Left lung (tissue), 10 donors: ENCODE results near the gene PGC. TPM values are rescaled to one million over a fixed set of nuclear protein-coding genes. Genes with fewer than 3 reads are reported as not detected.

Source experiments
- ATAC-seq: fragments of 200-7000 bp; cut with Tn5 transposase; one replicate; pipeline ENCODE4 v1.9.1; 2020; ENCODE audit warnings: moderate library complexity
- DNase-seq, 4 donors: peaks; one replicate each; pipeline ENCODE4 v3.0.0-alpha.2; 2013 to 2020
- H3K27ac ChIP-seq, 2 donors: fragments of 200-600 bp; sonication (generic) in 1 of 2; one replicate each; pipeline versions ENCODE4 v1.5.0 to v1.8.0; 2020 to 2021
- H3K27me3 ChIP-seq, 2 donors: fragments of 200-600 bp; sonication (generic) in 1 of 2; one replicate each; pipeline versions ENCODE4 v1.5.0 to v1.8.0; 2020 to 2021
- H3K36me3 ChIP-seq, 2 donors: fragments of 200-600 bp; sonication (generic) in 1 of 2; one replicate each; pipeline versions ENCODE4 v1.5.0 to v1.8.0; 2020 to 2021
- H3K4me1 ChIP-seq, 2 donors: fragments of 200-600 bp; one replicate each; pipeline ENCODE4 v1.8.0; 2021
- H3K4me3 ChIP-seq, 2 donors: fragments of 200-600 bp; sonication (generic) in 1 of 2; one replicate each; pipeline versions ENCODE4 v1.5.0 to v1.8.0; 2020 to 2021; ENCODE audit warnings: mild to moderate bottlenecking in 1 of 2
- H3K9me3 ChIP-seq, 2 donors: fragments of 200-600 bp; sonication (generic) in 1 of 2; one replicate each; pipeline versions ENCODE4 v1.5.0 to v1.8.0; 2020 to 2021
- CTCF ChIP-seq, 2 donors: fragments of 200-600 bp; sonication (generic) in 1 of 2; IDR thresholded peaks; one replicate each; pipeline versions ENCODE4 v1.5.0 to v1.8.0; 2021; ENCODE audit warnings: antibody characterized with exemption in 2 of 2
- intact Hi-C, 2 donors: fragments of 100-400 bp; cut with DNase I; formaldehyde crosslinking; loops; one replicate each; pipeline versions ENCODE4 v1.11.2 to v1.14.2; 2022
- polyA plus RNA-seq, 6 donors: library from polyadenylated mRNA; unstranded; fragments of 120-200 nt; gene quantifications; one replicate each; pipeline ENCODE4 v1.2.1, GENCODE V29; 2013; ENCODE audit not compliant: insufficient read length in 6 of 6
- total RNA-seq, 2 donors: library from RNA; stranded (reverse); fragmentation: NEBNext Ultra II Directional; extraction: Animal tissue kit (Norgen Biotek cat#: 25700); gene quantifications; one replicate each; pipeline ENCODE4 v1.2.1, GENCODE V29; 2021
- donor health status: DM: no; HTN: yes; CAD: no.
- donor health status: DM: no; HTN: no; CAD: no.

Gene PGC
- total and polyA plus RNA-seq, 8 donors = 5.4 to 266 (median 8.2) TPM

GRCh38 chr6:41692080-41692675 is 55.0 kb downstream of the PGC start:
- Histone ChIP-seq H3K36me3 (peaks cover 0 to 42% of the 10 kb centered on the region in 2 donors), H3K4me1 (peaks cover 0 to 3% of the 10 kb centered on the region in 2 donors), H3K27me3 (no peaks in the 10 kb centered on the region), H3K27ac (no peak overlapping the region), H3K9me3 (no peaks in the 10 kb centered on the region), H3K4me3 (no peak overlapping the region)
- DNase-seq = peak in 1 of 4 donors; percentile 5
- intact Hi-C loops = no loop called here
- ATAC-seq = no peak
- no peak for TF ChIP-seq CTCF (IDR thresholded peaks at IDR 0.05)

DNA sequence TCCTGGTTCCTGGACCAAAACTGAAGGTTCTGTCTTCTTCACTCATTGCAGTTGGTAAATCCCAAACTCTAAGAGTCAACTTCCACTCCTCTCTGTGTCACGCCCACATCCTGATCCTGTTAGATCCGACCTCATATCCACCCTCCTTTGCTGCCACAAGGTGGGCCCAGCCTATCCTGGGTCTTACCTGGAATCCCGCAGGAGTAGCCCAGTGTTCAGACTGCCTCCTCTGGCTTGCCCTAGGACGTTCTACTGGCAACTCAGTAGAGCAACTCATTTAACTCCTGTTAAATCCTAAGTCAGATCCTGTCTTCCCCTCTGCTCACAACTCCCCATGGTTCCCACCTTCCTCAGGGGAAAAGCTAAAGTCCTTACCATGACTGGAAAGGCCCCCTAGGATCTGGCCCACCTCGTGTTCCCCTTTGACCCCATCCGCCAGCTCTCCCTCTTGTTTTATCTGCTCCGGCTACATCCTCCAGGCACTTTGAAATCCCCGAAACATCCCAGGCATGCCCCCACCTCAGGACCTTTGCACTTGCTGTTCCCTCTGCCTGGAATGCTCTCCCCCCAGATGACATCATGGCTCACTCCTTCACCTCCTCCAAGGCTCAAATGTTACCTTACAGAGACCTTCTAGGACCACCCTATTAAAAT is 55.6 kb downstream of the PGC start:
- Histone ChIP-seq H3K4me3 (no peak overlapping the region), H3K4me1 (peaks cover 0 to 3% of the 10 kb centered on the region in 2 donors), H3K36me3 (peaks cover 0 to 49% of the 10 kb centered on the region in 2 donors), H3K9me3 (no peaks in the 10 kb centered on the region), H3K27me3 (no peaks in the 10 kb centered on the region), H3K27ac (no peak overlapping the region)
- DNase-seq (peak in 1 of 4 donors; percentile 2), ATAC-seq (no peak)
- TF ChIP-seq CTCF (IDR thresholded peaks at IDR 0.05) = no peak
- intact Hi-C loops = no loop called here

DNA sequence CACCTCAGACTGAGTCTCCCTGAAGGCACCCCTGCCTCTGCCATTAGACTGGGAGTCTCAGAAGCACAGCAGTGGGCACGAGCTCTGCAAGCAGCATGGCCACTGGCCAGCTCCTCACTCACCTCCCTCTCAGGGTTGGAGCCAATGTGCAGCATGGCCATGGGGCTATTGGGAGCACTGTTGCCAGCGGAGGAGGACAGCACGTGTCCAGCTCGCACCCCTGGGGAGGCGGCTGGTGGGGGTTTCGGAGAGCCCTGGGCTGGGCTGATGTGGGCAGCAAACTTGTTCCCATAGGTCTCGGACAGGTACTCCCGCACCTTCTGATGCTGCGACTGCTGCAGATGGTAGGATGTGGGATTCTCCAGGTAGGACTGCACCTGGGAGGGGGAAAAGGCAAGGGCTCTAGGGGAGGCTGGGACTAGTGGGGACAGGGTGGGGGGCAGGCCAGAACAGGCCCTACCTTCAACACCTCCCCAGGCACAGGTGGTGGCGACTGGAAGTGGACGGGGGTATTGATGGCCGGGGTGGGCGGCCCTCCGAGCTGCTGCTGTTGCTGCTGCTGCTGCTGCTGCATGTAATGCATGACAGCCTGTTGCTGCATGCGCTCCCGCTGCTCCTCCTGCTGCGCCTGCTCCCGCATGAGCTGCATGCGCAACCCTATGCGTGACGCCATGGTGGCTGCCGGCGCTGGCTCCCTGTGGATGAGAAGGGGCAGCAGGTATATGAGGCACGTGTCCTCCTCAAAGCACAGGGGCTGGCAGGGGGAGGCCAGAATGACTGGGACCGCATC is 56.5 kb downstream of the PGC start:
- H3K4me3 ChIP-seq = no peak overlapping the region
- intact Hi-C loops = no loop called here
- DNase-seq (peak in 1 of 4 donors; percentile 27), ATAC-seq (no peak)
- no peak for TF ChIP-seq CTCF (IDR thresholded peaks at IDR 0.05)
- H3K4me1 ChIP-seq = peaks cover 0 to 3% of the 10 kb centered on the region in 2 donors
- no peak overlapping the region for H3K27ac ChIP-seq
- H3K27me3 ChIP-seq = no peaks in the 10 kb centered on the region
- H3K36me3 ChIP-seq = peaks cover 0 to 57% of the 10 kb centered on the region in 2 donors
- no peaks in the 10 kb centered on the region for H3K9me3 ChIP-seq

- H3K4me3 ChIP-seq = no peak overlapping the region
- H3K36me3 ChIP-seq = peaks cover 0 to 70% of the 10 kb centered on the region in 2 donors
- peaks cover 0 to 3% of the 10 kb centered on the region in 2 donors for H3K4me1 ChIP-seq
- no peaks in the 10 kb centered on the region for H3K27me3 ChIP-seq
- ATAC-seq (no peak), DNase-seq (peak in 1 of 4 donors; percentile 19)
- TF ChIP-seq CTCF (IDR thresholded peaks at IDR 0.05) = no peak
- no peak overlapping the region for H3K27ac ChIP-seq
- intact Hi-C loops = no loop called here
- H3K9me3 ChIP-seq = no peaks in the 10 kb centered on the region
Measured at GRCh38 chr6:41689171-41690008, 57.8 kb downstream of the PGC start.
